HEK293T (cell line): ENCODE results near the gene SLC19A1.

Experiments used
- CTCF ChIA-PET: fragments of 350-600 bp; formaldehyde crosslinking; extraction: SDS; loops from one replicate; lab custom pipeline; 2021; ENCODE audit warnings: antibody characterized with exemption, inconsistent platforms; lab: Yijun Ruan, JAX
- POLR2A ChIA-PET: fragments of 350-600 bp; formaldehyde crosslinking; extraction: SDS; loops from one replicate; lab custom pipeline; 2020; ENCODE audit warnings: antibody characterized with exemption, inconsistent platforms; lab: Yijun Ruan, JAX
- DNase-seq: peaks from one replicate; pipeline ENCODE4 v3.0.0; 2012; ENCODE audit warnings: mixed read lengths; ENCODE audit errors: extremely low spot score
- ARNT ChIP-seq: fragments of 450-650 bp; IDR thresholded peaks from 2 replicates; pipeline ENCODE4 v1.6.1; 2017; ENCODE audit warnings: mild to moderate bottlenecking
- BHLHE40 ChIP-seq: fragments of 450-650 bp; IDR thresholded peaks from 2 replicates; pipeline ENCODE4 v1.6.1; 2016; ENCODE audit warnings: mild to moderate bottlenecking, moderate library complexity, borderline replicate concordance
- CTBP1 ChIP-seq: fragments of 450-650 bp; IDR thresholded peaks from 2 replicates; pipeline ENCODE4 v1.6.1; 2016; ENCODE audit warnings: borderline replicate concordance
- ELF4 ChIP-seq: fragments of 450-650 bp; IDR thresholded peaks from 2 replicates; pipeline ENCODE4 v1.6.1; 2017; ENCODE audit warnings: antibody characterized with exemption
- FOXA1 ChIP-seq: fragments of 450-650 bp; IDR thresholded peaks from 2 replicates; pipeline ENCODE4 v1.6.1; 2016; ENCODE audit warnings: mild to moderate bottlenecking
- FOXK2 ChIP-seq: fragments of 450-650 bp; IDR thresholded peaks from 2 replicates; pipeline ENCODE4 v1.6.1; 2016; ENCODE audit warnings: mild to moderate bottlenecking
- FOXM1 ChIP-seq: fragments of 450-650 bp; IDR thresholded peaks from 2 replicates; pipeline ENCODE4 v1.6.1; 2017; ENCODE audit warnings: mild to moderate bottlenecking, borderline replicate concordance
- HDGF ChIP-seq: fragments of 450-650 bp; IDR thresholded peaks from 2 replicates; pipeline ENCODE4 v1.6.1; 2017; ENCODE audit warnings: antibody characterized with exemption, borderline replicate concordance
- L3MBTL2 ChIP-seq: fragments of 450-650 bp; conservative IDR thresholded peaks from 2 replicates; pipeline ENCODE4 v1.6.1; 2016; ENCODE audit warnings: mild to moderate bottlenecking
- LEF1 ChIP-seq: fragments of 450-650 bp; IDR thresholded peaks from 2 replicates; pipeline ENCODE4 v1.6.1; 2017; ENCODE audit warnings: mild to moderate bottlenecking, borderline replicate concordance
- NFRKB ChIP-seq: fragments of 450-650 bp; IDR thresholded peaks from 2 replicates; pipeline ENCODE4 v1.6.1; 2016; ENCODE audit warnings: mild to moderate bottlenecking, moderate library complexity
- PKNOX1 ChIP-seq: fragments of 450-650 bp; IDR thresholded peaks from 2 replicates; pipeline ENCODE4 v1.6.1; 2016
- SP1 ChIP-seq: fragments of 450-650 bp; IDR thresholded peaks from 2 replicates; pipeline ENCODE4 v1.6.1; 2017
- SUZ12 ChIP-seq: fragments of 450-650 bp; IDR thresholded peaks from 2 replicates; pipeline ENCODE4 v1.6.1; 2016; ENCODE audit warnings: mild to moderate bottlenecking
- TARDBP ChIP-seq: fragments of 450-650 bp; IDR thresholded peaks from 2 replicates; pipeline ENCODE4 v1.6.1; 2016
- ZNF384 ChIP-seq: fragments of 450-650 bp; IDR thresholded peaks from 2 replicates; pipeline ENCODE4 v1.6.1; 2016

The SLC19A1 gene

DNA sequence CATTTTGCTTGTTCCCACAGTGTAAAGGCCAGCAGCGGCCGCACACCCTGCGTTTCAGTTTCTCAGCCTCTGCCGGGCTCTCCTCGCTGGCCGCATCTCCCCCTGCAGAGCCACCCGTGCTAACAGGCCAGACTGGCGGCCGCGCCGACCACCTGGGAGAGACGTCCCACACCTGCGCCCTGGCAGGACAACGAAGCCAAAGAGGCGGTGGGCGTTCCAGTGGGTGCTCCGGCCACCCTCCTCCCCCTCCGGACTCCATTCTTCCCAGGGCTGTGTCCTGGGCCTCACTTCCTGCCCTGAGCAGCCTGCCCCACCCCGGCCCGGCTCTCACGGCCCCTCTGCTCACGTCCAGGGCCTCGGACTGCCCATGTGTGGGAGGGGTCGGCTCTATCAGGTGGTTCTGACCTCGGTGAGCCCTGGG lies 31.9 kb upstream of the SLC19A1 start:
- no peak for DNase-seq
- TF ChIP-seq ELF4 (no peak), SUZ12 (no peak), TARDBP (no peak), CTBP1 (no peak), ARNT (no peak), ZNF384 (no peak), FOXA1 (no peak)
- POLR2A ChIA-PET = no interaction called here
- CTCF ChIA-PET = no interaction called here

DNA sequence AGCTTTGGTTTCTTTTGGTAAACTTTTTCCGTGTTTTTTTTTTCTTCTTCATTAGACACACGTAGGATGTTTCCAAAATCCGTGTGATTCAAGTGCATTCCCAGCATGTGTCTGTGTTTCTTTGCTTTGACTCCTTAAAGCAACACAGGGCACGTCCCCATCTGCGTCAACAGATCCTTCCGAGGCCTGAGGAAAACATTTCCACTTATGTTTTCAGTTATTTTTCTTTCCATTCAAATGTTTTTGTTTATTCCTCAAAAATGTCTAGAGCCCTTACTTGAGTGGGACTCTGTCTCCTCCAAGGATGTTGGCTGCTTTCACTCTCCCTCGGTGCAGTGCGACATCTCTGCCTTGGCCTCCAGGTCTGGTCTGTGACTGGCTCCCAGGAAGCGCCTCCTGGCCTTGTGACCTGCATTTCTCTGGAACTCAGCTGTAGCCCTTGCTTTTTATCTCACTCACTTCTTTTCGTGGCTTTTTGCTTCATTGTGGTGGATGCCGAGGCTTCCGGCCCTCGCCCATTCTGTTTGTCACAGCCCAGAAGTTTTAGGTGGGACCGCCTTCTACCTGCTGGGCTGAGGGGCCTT lies 31.3 kb upstream of the SLC19A1 start:
- no peak for TF ChIP-seq PKNOX1
- TF ChIP-seq FOXK2 = no peak
- TF ChIP-seq L3MBTL2 = no peak
- TF ChIP-seq SP1 = no peak
- TF ChIP-seq CTBP1 = no peak
- TF ChIP-seq ARNT = no peak
- no peak for TF ChIP-seq FOXM1
- no peak for TF ChIP-seq ZNF384
- TF ChIP-seq SUZ12 = no peak
- no peak for TF ChIP-seq LEF1
- TF ChIP-seq BHLHE40 = no peak
- TF ChIP-seq FOXA1 = no peak
- TF ChIP-seq TARDBP = no peak
- no peak for TF ChIP-seq ELF4
- TF ChIP-seq HDGF = no peak
- no peak for TF ChIP-seq NFRKB
- CTCF ChIA-PET = interaction anchor here (0.8 kb wide), 1 partner anchor 18 kb away, joined by 6 read pairs; no protein-coding TSS in a partner anchor
- POLR2A ChIA-PET = no interaction called here
- no peak for DNase-seq

DNA sequence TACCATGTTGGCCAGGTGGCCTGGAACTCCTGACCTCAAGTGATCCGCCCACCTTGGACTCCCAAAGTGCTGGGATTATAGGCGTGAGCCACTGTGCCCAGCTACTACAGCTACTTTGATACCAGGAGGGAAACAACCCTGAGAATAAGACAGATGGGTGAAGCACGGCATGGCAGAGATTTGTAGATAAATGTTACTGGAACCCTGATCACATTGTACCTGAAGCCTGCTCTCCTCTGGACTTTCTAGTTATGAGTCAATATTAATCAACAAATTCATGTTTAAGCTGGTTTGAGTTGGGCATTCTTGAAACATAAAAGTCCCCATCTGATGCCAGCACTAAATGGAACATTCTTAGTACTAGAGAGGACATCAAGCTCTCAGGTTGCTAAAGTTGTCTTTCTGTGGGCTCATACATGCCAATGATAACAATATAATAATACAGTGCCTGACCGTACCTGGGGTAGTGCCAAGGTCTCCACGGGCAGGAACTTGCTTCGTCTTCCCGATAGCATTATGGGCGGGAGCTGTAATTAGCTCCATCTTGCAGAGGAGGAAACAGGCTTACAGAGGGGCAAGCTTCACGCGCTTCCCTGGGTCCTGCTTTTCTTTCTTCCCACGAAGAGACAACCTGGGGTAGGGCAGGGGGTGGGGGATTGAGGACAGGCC lies 30.7 kb upstream of the SLC19A1 start:
- no peak for DNase-seq
- ChIA-PET CTCF (interaction anchor here (0.8 kb wide), 1 partner anchor 17 kb away, joined by 6 read pairs; no protein-coding TSS in a partner anchor), POLR2A (no interaction called here)
- TF ChIP-seq LEF1 (no peak), SP1 (no peak), TARDBP (no peak), NFRKB (no peak), ZNF384 (no peak), ARNT (no peak), ELF4 (no peak), FOXK2 (no peak), L3MBTL2 (no peak), HDGF (no peak), FOXA1 (no peak), PKNOX1 (no peak), BHLHE40 (no peak), SUZ12 (no peak)

DNA sequence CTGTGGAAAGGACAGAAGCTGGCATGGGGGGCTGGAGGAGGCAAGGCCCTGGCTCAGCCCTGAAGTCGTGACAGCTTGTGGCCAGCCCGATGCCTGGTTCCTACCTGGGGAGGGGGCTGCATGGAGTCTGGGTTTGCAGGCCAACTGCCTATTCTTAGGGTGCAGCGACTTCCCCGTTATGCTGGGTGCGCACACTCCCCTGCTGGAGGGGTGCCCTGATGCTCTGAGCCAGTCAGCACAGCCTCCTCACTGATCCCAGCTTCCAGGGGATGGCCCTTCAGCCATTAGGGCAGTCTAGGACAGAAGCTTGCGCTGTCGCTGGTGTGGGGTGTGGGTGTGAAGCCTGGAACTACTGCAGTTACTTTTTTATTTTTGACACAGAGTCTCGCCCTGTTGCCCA lies 30.0 kb upstream of the SLC19A1 start:
- POLR2A ChIA-PET = no interaction called here
- TF ChIP-seq FOXA1 (no peak), L3MBTL2 (no peak), ARNT (no peak), ELF4 (no peak)
- no peak for DNase-seq
- CTCF ChIA-PET = no interaction called here

GRCh38 chr21:45571641-45572040 lies 29.4 kb upstream of the SLC19A1 start:
- TF ChIP-seq LEF1 (no peak), FOXK2 (no peak), TARDBP (no peak), BHLHE40 (no peak), HDGF (no peak), SUZ12 (no peak), ARNT (no peak), PKNOX1 (no peak), SP1 (no peak), FOXM1 (no peak), NFRKB (no peak), L3MBTL2 (no peak), CTBP1 (no peak), FOXA1 (no peak), ZNF384 (no peak), ELF4 (no peak)
- DNase-seq = no peak
- CTCF ChIA-PET = no interaction called here
- POLR2A ChIA-PET = interaction anchor here (1.9 kb wide), 1 partner anchor 15 kb away, joined by 6 read pairs; no protein-coding TSS in a partner anchor

- TF ChIP-seq LEF1 (no peak), ARNT (no peak), FOXM1 (no peak), FOXK2 (no peak), PKNOX1 (no peak), CTBP1 (no peak), BHLHE40 (no peak), SUZ12 (no peak), HDGF (no peak), L3MBTL2 (no peak), ELF4 (no peak)
- CTCF ChIA-PET = no interaction called here
- POLR2A ChIA-PET = interaction anchor here (0.6 to 1.9 kb wide), 2 partner anchors 15 to 463 kb away, joined by 3 to 6 read pairs; no protein-coding TSS in a partner anchor
- no peak for DNase-seq
Measured at GRCh38 chr21:45570826-45571601, 28.8 kb upstream of the SLC19A1 start.
